ENCODE measurements around the gene RAB33A. TPM values are rescaled to one million over a fixed set of nuclear protein-coding genes. Genes with fewer than 3 reads are reported as not detected.

The RAB33A gene
- 36.5 TPM for total RNA-seq

DNA sequence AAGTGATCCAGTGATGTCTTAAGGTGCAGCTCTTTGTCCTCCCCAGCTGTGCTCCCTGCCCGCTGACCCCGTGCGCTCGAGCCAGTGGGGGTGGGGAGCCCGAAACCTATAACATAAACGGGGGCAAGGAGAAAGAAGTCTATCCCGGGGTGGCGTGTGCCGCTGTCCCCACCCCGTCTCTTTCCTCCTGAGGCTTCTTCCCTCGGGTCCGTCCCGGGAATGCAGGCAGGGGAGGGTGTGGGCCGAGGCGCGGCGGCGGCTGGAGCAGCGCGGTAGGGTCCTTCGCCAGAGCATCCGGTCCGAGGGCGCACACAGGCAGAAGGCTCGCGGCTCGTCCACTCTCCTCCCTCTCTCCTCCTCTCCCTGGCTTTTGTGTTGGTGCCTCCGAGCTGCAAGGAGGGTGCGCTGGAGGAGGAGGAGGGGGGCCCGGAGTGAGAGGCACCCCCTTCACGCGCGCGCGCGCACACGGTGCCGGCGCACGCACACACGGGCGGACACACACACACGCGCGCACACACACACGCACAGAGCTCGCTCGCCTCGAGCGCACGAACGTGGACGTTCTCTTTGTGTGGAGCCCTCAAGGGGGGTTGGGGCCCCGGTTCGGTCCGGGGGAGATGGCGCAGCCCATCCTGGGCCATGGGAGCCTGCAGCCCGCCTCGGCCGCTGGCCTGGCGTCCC is at the start of gene RAB33A:
TSS of gene RAB33A (plus strand) at position 517 of the 681 bp plus-strand sequence. CDS start at position 618, 101 bp downstream.
- DNase-seq, result peak; percentile 61

DNA sequence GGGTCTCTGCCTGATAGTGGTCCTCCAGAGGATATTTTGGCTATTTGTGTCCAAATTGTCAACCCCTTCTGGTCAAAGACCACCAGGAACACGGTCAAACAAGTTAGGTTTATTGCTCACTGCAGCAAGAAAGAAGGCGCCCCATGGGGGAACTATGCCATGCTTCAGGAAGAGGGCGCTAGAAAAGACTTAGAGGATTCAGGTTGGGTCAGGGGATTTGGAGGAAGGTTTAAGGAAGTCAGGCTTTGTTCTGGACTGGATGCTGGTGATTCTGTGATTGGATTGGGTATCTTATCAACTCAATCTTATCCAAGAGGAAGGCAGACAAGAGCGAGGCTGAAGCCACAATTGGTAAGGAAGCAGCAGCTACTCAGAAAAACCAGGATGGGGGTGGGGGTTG is 47.2 kb upstream of the RAB33A start:
- DNase-seq, result no peak

DNA sequence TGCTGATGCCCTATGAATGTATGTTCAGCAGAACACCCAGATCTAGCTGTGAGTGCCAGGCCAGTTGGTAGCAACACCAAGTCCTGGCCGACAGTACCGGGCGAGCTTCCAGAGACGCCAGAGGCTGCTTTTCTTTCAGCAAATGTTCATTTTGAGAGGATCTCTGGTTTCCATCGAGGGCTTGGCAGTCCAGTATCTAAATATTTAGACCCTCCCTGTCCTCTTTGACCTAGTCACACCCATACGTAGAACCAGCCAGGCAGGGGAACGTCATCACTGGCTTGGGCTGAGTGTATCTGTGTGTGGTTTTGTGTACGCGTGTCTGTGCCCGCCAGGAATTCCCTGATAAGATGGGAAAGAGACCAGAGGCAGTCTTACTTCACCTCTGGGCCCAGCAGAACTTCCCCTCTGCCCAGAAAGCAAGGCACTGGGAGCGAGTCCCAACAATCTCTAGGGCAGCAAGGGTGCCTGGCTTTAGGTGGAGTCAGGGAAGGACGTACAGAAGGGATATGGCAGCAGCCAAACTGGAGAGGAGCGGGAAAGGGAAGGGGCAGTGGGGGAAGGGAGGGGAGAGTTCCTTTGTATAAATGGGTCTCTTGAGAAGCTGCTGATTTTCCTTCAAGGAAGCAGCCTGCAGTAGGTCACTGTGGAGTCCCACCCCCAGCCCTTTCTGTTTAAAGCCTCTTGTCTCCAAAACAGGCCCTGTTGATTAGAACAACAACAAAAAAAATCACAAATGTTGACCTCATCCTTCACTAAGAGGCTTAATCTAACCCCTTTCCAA is 46.5 kb upstream of the RAB33A start:
- peak; percentile 10 for DNase-seq

DNA sequence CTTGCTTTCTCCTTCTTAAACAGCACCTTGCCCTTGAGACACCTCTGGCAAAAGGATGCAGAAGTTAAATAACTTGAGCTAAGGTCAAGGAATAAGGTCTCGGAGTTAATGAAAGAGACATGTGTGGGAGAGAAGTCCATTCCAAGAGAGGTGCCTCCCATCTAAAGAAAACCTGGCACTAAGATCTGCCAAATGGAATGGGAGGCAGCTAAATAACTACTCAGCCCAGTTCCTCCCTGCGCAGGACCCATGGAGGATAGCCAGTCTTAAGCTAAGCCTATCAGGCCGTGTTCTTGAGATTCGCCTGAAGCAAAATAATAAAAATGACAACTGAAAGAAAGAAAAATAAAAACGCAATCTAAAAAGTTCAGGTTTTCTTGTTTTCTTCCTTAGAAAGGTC is 40.8 kb upstream of the RAB33A start:
- DNase-seq, result no peak

DNA sequence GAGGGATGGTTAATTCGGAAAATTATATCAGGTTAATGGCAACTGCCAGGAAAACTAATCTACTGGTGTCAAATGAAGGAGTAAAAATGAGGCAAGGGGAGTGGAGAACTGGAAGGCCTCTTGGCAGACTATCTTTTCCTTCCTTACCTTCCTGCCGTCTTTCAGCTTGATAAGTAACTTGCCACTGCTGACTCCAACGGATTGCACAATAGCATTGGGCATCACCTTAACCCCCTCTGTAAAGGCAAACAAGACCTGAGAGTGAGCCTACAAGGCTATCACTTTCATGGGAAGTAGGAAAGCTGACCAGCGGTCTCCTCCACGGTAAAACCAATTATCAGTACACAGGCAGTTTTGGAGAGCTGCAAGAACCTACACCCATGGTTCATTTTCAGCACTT is 35.3 kb upstream of the RAB33A start:
- no peak for DNase-seq

DNA sequence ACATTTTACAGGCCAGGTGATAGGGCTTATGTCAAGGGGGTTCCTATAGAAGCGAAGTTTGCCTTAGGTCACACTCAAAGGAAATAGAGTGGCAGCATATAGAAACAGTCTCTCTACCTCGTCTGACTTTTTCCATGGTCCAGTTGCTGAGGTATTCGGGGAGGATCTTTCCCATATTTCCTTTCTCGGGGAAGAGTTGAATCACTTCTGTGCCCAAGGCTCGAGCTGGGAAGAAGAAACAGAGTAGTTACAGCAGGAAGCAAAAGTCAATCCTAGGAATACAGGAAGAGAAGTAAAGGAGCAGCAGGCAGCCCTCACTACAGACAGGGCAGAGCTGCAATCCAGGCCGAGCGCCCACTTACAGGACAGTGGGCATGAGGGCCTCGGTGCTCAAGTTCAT is 34.8 kb upstream of the RAB33A start:
- DNase-seq, result no peak

DNA sequence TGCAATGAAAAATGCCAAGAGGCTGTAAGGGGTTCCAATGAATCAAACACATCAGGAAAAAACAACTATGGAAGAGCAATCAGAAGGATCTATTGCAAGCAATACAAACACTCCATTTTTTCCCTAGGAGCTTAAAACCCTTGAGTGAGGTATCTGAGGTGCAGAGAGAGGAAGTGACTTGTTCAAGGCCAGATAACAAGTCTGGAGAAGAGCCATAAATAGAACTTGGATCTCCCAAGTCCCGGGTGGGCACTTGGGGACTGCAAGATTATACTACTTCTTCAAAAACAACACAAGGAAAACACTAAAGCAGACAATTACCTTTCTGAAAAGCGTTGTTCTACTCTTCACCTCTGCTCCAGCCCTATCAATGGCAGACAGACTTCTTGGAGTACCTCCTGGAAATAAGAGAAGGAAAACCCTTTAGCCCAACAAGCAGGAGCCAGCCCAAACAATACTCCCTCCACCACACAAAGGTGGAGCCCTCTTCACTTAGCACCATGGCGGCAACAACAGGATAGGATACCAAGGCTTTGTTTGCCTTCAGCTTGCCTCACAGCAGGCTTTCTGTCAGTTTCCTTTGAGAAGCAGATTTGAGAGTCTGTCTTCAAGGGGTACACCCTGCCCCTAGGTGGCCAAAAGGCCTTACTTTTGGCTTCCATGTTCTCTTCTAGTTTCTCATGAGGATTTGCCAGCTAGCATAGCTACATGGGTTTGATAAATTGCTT is 32.1 kb upstream of the RAB33A start:
- no peak for DNase-seq

DNA sequence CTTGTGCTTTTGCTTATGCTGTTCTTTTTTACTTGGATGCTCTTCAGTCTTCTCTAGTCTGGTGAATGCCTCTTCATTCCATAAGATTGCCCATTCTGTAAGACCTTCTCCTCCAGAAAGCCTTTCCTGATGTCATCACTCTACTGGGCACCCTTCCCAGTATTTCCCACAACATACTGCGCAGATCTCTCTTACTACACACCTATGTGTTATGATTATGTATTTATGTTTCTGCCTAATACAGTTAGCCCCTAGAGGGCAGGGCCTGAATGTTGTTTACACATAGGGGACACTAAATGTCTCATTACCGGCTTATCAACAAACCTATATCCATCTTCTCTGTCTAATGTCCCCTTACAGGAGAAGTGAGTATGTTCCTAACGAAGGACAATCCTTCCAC is 27.3 kb upstream of the RAB33A start:
- DNase-seq, result no peak

DNA sequence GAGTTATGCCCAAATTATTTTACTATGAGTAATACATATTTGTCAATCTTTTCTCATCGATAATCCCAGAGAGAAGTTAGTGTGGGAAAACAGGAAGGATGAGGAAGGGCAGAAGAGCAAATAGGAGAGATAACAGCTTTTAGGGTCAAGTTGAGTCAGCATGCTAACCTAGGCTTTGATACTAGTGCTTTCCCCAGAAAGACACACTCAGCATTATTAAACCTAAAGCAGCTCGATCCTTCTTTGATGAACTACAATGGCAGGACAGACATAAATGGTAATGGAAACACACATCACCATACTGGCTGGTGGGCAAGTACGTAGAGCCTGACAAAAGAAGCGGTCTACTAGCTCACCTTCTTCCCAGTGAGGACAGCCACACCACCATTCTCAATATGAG is 26.6 kb upstream of the RAB33A start:
- no peak for DNase-seq

DNA sequence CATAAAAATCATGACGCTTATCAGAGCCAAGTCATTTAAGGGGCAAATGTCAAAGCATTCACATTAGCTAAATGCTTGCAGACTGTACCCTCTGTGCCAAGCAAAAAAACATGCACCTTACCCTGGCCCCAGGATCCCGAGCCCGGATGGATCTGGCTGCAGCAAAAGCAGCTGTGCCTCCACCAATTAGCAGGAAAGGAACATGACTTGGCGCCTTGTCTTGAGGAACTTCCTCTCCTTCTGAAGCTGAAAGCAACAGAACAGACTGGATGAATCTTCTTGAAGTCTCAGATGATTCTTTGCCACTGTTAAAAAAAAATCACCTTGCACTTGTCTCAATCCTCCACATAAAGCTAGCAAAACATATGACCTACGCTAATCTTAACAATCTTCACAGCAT is 24.1 kb upstream of the RAB33A start:
- DNase-seq, result no peak

DNA sequence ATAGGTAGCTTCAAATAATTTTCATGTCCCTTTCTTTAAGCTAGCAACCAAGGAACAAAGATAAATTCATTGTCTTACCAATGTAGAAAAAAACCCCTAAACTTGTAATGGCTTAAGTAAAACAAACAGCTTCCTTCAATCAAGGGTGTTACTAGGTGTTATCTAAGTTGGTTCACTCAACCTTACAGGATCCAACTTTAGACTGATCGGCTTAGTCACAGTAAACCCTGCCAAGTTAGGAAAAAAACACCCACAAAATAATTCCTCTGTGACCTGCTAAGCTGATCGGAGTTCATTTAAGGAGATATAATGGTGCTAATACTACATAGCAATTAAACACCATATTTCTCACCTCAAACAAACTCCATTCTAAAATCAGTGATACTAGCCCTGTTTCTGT is 16.2 kb upstream of the RAB33A start:
- DNase-seq, result no peak

DNA sequence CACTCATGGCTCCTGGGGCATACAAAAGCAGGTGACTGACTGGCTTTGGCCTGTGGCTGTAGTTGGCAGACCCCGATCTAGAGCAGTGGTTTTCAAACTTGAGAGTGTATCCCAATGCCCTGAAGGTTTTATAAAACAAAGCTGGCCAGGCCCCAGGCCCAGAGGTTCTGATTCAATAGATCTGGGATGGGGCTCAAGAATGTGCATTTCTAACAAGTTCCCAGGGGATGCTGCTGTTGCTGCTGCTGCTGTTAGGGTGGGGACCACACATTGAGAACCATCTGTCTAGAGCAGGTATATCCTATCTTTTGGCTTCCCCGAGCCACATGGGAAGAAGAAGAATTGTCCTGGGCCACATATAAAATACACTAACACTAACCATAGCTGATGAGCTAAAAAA is 13.5 kb upstream of the RAB33A start:
- no peak for DNase-seq

DNA sequence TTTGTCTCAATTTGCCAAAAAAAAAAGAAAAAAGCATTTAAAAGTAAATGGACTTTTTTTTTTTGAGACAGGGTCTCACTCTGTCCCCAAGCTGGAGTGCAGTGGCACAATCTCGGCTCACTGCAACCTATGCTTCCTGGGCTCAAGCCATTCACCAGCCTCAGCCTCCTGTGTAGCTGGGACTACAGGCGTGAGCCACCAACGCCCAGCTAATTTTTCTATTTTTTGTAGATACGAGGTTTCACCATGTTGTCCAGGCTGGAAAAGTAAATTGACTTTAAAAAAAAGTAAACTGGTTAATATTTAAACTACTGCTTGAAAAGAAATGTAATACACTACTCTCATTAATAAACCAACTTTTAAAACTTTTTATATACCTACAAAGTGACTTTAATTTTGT is 12.0 kb upstream of the RAB33A start:
- no peak for DNase-seq

DNA sequence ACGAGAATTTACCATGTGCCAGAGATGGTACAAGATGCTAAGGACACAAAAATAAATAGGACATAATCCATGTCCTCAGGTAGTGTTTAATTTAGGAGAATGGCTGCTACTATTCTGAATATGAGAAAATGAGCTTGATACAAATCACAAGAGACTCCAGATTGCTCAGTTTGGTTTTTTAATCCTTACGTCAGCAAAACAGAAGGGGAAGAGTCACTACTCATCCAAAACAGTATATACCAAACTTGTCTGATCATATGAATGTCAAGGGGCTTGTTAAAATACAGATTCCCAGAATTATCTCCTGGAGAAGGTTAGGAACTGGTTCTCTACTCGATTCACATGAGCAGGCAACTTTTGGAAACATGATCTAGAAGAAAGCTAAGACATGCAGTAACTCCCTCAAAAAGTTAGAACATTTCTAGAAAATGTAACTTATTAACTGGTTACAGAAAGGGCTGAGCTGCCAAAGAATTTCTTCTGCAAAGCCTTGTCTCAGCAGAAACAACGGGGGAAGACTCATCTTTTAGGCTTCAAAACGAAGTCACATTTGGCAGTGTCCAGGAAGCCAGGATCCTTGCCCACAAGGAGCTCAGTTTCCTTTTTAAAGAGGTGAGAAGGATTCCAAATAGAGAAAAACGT is 9.5 kb upstream of the RAB33A start:
- no peak for DNase-seq

DNA sequence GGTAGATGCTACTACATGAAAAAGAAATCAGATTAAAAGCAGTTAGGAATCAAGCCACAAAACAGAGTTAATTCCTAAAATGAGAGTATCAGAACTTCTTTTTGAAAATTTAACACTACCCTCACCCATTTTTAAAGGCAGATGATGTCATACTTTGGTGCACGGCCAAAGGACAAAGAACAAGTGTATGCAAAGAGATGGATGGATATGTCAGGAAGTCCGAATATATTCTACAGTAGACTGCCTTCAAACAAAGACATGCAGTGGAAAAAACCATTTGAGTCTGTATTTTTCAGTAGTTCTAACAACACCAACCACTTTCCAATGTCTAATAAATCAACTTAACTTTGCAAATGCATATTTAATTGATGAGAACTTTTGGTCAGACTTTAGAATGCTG is 8.4 kb upstream of the RAB33A start:
- no peak for DNase-seq

DNA sequence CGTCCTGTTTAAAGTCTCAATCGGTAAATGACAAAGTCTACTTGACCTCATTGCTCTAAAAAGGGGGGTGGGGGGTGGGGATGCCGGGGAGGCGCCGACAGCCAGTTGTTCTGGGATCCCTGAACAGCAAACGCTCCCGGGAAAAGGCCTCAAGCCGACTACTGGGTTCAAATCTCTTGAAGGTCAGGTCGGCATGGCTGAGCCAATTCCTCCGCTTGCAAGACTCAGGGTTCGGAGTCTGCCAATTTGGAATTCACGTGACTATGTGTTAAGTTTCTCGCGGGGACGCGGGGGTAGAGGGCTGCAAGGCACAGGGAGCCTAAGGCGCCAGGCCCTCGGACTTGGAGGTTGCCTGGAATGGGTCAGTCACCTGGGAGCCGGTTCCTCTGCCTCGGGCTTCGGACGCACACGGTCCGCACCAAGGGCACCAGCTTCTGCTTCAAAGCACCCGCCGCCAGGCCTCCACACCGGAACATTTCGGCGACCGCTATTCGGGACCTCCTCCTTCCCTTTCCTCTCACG is 6.5 kb upstream of the RAB33A start:
- DNase-seq, result peak; percentile 48

DNA sequence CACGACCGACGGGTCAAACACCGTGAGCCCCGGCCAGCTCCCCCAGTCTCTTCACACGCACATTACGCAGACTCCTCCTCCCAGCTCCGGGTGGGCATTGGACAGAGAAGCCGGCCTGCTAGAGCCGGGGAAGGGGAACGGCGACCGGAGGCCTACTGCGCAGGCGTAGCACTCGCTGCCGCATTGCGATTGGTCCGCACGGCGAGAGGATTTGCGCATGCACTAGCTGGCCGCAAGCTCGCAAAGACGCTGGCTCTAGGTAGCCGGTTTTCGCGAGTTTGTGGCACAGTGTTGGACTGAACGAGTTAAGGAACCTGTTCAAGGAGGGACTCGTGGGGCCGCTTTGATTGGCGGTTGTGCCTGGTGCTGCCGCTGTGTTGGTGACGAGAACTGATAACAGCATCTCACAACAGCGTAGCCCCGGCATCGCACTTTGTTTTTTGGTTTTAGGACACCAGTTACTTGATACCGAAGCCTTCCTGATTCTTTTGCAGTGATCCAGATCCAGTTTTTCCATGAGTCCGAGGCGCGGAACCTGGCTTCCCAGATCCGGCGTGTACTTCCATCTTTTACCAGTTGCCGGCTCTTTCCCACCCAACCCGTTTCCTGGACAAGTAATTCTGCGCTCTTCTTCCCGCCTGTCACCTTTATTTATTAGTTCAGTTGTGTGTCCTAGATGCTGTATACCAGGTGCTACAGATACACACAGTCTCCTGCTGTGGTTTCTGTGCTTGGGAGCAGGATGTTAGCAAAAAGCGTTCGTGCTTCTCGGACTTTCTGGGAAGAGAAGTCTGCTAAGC is 5.9 kb upstream of the RAB33A start, which contains the start of gene AIFM1:
TSS of gene AIFM1 (minus strand) at position 139 of the 800 bp plus-strand sequence. CDS start 185 bp downstream, outside the sequence.
- peak; percentile 82 for DNase-seq

DNA sequence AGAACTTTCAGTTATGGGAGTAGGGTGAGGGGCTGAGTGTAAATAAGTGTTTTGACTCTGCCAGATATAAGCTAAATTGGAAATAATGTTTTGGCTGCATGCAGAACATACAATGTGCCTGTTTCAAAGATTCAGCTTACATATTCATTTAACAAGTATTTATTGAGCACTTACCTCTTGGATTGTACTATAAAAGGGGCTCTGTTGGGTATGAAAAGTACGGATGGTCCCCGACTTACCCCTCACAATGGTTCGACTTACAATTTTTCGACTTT is 5.3 kb upstream of the RAB33A start:
- DNase-seq, result no peak

DNA sequence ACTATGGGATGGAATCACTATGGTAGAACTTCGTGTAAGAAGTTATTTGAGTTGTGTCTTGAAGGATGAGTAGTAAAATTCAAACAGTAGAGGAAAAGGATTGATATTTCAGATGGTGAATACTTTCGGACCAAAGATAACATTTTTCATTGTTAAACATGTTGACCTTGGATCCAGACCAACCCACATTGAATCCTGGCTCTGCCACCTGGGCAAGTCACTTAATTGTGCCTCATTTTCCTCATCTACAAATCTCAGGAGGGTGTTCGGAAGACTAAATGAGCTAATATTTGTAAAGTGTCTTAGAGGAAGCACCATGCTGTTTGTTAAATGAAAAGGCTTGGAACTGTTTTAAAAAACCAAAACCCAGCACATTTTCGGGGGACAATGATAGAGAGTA is 4.7 kb upstream of the RAB33A start:
- DNase-seq, result no peak

DNA sequence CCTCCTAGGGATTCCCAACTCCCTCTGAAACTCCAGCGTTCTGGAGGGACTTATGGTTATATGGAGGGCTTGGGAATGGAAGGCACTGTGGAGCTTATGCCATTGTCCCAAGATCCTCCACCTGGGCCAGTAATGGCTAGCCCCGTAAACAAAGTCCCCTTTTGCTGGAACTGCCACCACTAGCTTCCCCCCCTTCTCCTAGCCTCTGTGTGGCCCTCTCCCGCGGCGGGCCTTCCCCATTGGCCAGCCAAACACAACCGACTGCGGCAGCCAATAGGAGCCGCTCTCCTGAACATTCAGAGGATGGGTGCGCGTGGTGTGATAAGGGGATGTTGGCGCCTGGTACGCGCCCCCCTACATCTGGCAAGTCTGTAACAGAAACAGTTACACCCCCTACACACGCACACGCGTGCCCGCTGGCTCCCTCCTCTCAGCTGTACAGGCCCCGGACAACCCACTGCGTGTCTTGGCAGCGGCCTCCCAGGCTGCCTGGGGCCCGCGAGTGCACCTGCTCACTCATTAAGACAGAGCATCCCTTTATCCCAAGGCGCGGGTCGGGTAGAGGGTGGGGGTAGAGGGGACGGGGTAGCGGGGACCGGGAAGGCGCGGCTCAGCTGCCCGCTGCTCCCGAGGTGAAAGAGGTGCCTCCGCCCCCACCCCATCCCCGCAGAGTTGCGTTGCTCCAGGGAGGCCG is 863 bp upstream of the RAB33A start:
- DNase-seq, result peak; percentile 76

DNA sequence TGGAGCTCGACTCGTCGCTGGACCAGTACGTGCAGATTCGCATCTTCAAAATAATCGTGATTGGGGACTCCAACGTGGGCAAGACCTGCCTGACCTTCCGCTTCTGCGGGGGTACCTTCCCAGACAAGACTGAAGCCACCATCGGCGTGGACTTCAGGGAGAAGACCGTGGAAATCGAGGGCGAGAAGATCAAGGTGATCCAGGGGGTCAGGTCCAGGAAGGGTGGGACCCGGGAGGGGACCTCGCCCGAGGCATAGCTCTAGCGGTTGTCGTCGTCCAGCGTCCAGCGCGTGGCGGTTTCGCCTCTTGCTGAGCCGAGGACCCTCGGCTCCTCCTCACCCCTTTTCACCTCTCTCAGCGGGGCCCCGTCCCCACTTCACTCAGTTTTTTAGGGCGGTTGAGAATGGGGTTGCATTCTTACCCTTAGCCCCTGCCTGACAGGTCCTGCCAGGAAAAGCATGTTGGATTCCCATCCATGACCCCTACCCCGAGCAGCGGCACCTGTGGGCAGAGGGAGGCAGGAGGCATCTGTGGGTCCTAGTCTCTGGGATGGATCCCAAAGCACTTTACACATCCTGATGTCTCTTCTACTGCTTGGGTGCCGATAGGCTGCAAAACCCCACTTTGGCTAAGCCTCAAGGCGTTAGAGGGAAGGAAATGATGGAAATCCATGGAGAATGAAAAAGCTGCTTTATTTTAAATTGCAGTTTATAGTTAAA is 524 bp downstream of the RAB33A start:
- DNase-seq, result no peak
